Right lobe of liver (tissue), 6 donors: ENCODE measurements around the gene PTPRN2. TPM values are rescaled to one million over a fixed set of nuclear protein-coding genes. Genes with fewer than 3 reads are reported as not detected.

ENCODE experiments used
- ATAC-seq, 4 donors: fragments of 200-7000 bp; cut with Tn5 transposase; one replicate each; pipeline ENCODE4 v1.9.1; 2020; ENCODE audit warnings: mild to moderate bottlenecking in 4 of 4, moderate library complexity in 4 of 4
- DNase-seq, 3 donors: peaks; one replicate each; pipeline ENCODE4 v3.0.0-alpha.2; 2020
- H3K27ac ChIP-seq, 3 donors: fragments of 200-600 bp; one replicate each; pipeline ENCODE4 v1.8.0; 2022
- H3K27me3 ChIP-seq, 2 donors: fragments of 200-600 bp; one replicate each; pipeline ENCODE4 v1.8.0; 2022
- H3K36me3 ChIP-seq, 4 donors: fragments of 200-600 bp; sonication (generic) in 1 of 4; one replicate each; pipeline versions ENCODE4 v1.5.1 to v1.8.0; 2017 to 2022; ENCODE audit warnings: control low read depth in 1 of 4
- H3K4me1 ChIP-seq, 4 donors: fragments of 200-600 bp; sonication (generic) in 1 of 4; one replicate each; pipeline versions ENCODE4 v1.5.1 to v1.8.0; 2017 to 2022; ENCODE audit warnings: control low read depth in 1 of 4
- H3K4me3 ChIP-seq, 3 donors: fragments of 200-600 bp; one replicate each; pipeline ENCODE4 v1.8.0; 2022
- H3K9me3 ChIP-seq, 4 donors: fragments of 200-600 bp; sonication (generic) in 1 of 4; one replicate each; pipeline versions ENCODE4 v1.5.1 to v1.8.0; 2017 to 2022; ENCODE audit warnings: control low read depth in 1 of 4
- CTCF ChIP-seq, 4 donors: fragments of 200-600 bp in 3 of 4; fragments of 450-650 bp in 1 of 4; IDR thresholded peaks; one replicate each; pipeline versions ENCODE4 v1.5.1 to v1.8.0; 2016 to 2022; ENCODE audit warnings: antibody characterized with exemption in 4 of 4, mild to moderate bottlenecking in 2 of 4
- POLR2A ChIP-seq: fragments of 450-650 bp; IDR thresholded peaks from one replicate; pipeline ENCODE4 v1.6.1; 2017; ENCODE audit warnings: antibody characterized with exemption, mild to moderate bottlenecking
- WGBS: methylation state at CpG from one replicate; pipeline ENCODE4 v1.1.6; 2018; ENCODE audit warnings: low coverage, low lambda C conversion rate; ENCODE audit not compliant: insufficient coverage; ENCODE audit errors: missing lambda C conversion rate; 5-methylcytosine and 5-hydroxymethylcytosine counted together
- intact Hi-C, 2 donors: fragments of 100-400 bp; cut with DNase I; formaldehyde crosslinking; loops; one replicate each; pipeline versions ENCODE4 v1.11.2 to v1.14.1; 2022
- total RNA-seq, 6 experiments: library from RNA; depleted of rRNA in 2 of 6; stranded (reverse); fragments of >200 nt in 2 of 6; fragmentation: NEBNext Ultra II Directional in 3 of 6; extraction: Animal tissue kit (Norgen Biotek cat#: 25700) in 3 of 6; gene quantifications; one replicate each; pipeline versions ENCODE4 v1.1.0 to v1.2.4, GENCODE V29; 2016 to 2023
- donor health status: DM: no; HTN: yes; CAD: no.
- donor health status: DM: no; HTN: no; CAD: no.
- donor health status: DM: no; HTN: no; CAD: no.
- donor health status: DM: no; HTN: yes; CAD: no.
- donor health status: DM: no; HTN: yes; CAD: no.

PTPRN2 gene
- total RNA-seq, 6 experiments from 2014 or later, result 0.15 to 0.87 (median 0.67) TPM

DNA sequence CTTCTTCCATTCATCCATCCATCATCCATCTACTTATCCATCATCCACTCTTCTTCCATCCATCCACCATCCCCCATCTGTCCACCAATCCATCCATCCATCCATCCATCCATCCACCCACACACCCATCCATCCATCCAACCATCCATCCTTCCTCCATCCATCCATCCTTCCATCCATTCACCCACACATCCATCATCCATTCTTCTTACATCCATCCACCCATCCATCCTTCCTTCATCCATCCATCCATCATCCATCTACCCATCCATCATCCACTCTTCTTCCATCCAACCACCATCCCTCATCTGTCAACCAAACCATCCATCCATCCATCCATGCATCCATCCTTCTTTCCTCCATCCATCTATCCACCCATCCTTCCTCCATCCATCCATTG lies 821.5 kb downstream of the PTPRN2 start:
- Histone ChIP-seq H3K27me3 (no peaks in the 10 kb centered on the region), H3K4me1 (no peaks in the 10 kb centered on the region), H3K27ac (no peak overlapping the region), H3K36me3 (no peaks in the 10 kb centered on the region), H3K4me3 (no peak overlapping the region), H3K9me3 (no peaks in the 10 kb centered on the region)
- intact Hi-C loops, result no loop called here
- DNase-seq (no peak), ATAC-seq (no peak)
- TF ChIP-seq CTCF (IDR thresholded peaks at IDR 0.05) (no peak), POLR2A (no peak)

DNA sequence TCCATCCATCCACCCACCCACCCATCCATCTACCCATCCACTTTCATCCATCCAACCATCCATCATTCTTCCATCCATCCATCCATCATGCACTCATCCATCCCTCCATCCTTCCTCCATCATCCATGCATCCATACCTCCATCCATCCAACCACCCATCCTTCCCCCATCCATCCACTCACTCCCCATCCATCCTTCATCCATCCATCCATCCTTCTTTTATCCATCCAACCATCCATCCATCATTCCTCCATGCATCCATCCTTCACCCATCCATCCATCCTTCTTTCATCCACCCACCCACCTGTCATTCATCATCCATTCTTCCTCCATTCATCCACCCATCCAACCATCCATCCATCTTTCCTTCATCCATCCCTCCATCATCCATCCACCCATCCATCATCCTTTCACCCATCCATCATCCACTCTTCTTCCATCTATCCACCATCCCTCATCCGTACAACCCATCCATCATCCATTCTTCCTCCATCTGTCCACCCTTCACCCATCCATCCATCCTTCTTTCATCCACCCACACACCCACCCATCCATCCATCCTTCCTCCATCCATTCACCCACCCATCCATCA lies 822.6 kb downstream of the PTPRN2 start:
- no peak for ATAC-seq
- Histone ChIP-seq H3K4me3 (no peak overlapping the region), H3K9me3 (no peaks in the 10 kb centered on the region), H3K27me3 (no peaks in the 10 kb centered on the region), H3K36me3 (no peaks in the 10 kb centered on the region), H3K4me1 (no peaks in the 10 kb centered on the region), H3K27ac (no peak overlapping the region)
- DNase-seq, result no peak
- intact Hi-C loops, result no loop called here
- no peak for TF ChIP-seq CTCF (IDR thresholded peaks at IDR 0.05)
- TF ChIP-seq POLR2A, result no peak
- WGBS, result 73% methylated on average over 1 of the region's 1 CpG

GRCh38 chr7:157764193-157764592 lies 823.4 kb downstream of the PTPRN2 start:
- 70% methylated on average over 5 of the region's 6 CpGs for WGBS
- peak in 1 of 3 donors; percentile 34 for DNase-seq
- intact Hi-C loops, result no loop called here
- Histone ChIP-seq H3K27me3 (no peaks in the 10 kb centered on the region), H3K4me3 (no peak overlapping the region), H3K9me3 (no peaks in the 10 kb centered on the region), H3K4me1 (no peaks in the 10 kb centered on the region), H3K27ac (no peak overlapping the region), H3K36me3 (no peaks in the 10 kb centered on the region)
- no peak for TF ChIP-seq CTCF (IDR thresholded peaks at IDR 0.05)
- no peak for TF ChIP-seq POLR2A
- no peak for ATAC-seq

GRCh38 chr7:157763279-157764000 lies 824.2 kb downstream of the PTPRN2 start:
- DNase-seq (peak in 1 of 3 donors; percentile 12), ATAC-seq (no peak)
- Histone ChIP-seq H3K27ac (no peak overlapping the region), H3K36me3 (no peaks in the 10 kb centered on the region), H3K4me3 (no peak overlapping the region), H3K4me1 (no peaks in the 10 kb centered on the region), H3K9me3 (no peaks in the 10 kb centered on the region), H3K27me3 (no peaks in the 10 kb centered on the region)
- intact Hi-C loops, result no loop called here
- 24% methylated on average over 2 of the region's 14 CpGs for WGBS
- TF ChIP-seq POLR2A (no peak), CTCF (IDR thresholded peaks at IDR 0.05) (no peak)
